HG02642 (cell line): Measurements from ENCODE around the gene NOL4L.

Source experiments
- ATAC-seq: cut with Tn5 transposase; IDR thresholded peaks from one replicate; pipeline ENCODE4 v1.9.1; 2021; ENCODE audit warnings: mild to moderate bottlenecking; ENCODE audit not compliant: unreplicated experiment, poor library complexity

NOL4L gene

GRCh38 chr20:32450484-32451061, 134.6 kb downstream of the NOL4L start:
- no peak for ATAC-seq

- ATAC-seq: no peak
These were observed 135.2 kb downstream of the NOL4L start for GRCh38 chr20:32449890-32450401.

GRCh38 chr20:32449057-32449889, 135.9 kb downstream of the NOL4L start:
- no peak for ATAC-seq

- ATAC-seq: no peak
These were observed 136.7 kb downstream of the NOL4L start for GRCh38 chr20:32448306-32449056.

GRCh38 chr20:32447136-32448027, 137.8 kb downstream of the NOL4L start:
- no peak for ATAC-seq

GRCh38 chr20:32446301-32447100, 138.6 kb downstream of the NOL4L start:
- ATAC-seq: no peak

GRCh38 chr20:32445539-32446273, 139.4 kb downstream of the NOL4L start:
- no peak for ATAC-seq

GRCh38 chr20:32444474-32445220, 140.5 kb downstream of the NOL4L start:
- no peak for ATAC-seq

- no peak for ATAC-seq
These were observed 141.7 kb downstream of the NOL4L start for GRCh38 chr20:32443386-32443974.

- no peak for ATAC-seq
These were observed 142.3 kb downstream of the NOL4L start for GRCh38 chr20:32442630-32443373.

GRCh38 chr20:32441638-32442037, 143.5 kb downstream of the NOL4L start:
- ATAC-seq: no peak

- no peak for ATAC-seq
These were observed 144.4 kb downstream of the NOL4L start for GRCh38 chr20:32440758-32441078.

GRCh38 chr20:32440069-32440757, 144.9 kb downstream of the NOL4L start:
- no peak for ATAC-seq

GRCh38 chr20:32439132-32439829, 145.9 kb downstream of the NOL4L start:
- ATAC-seq: no peak

GRCh38 chr20:32438331-32438858, 146.7 kb downstream of the NOL4L start:
- ATAC-seq: no peak
